Endothelial cell of umbilical vein (primary cell): Measurements from ENCODE around the gene ELMO1. TPM values are rescaled to one million over a fixed set of nuclear protein-coding genes. Genes with fewer than 3 reads are reported as not detected.

Experiments used
- BruUV-seq: library from RNA; stranded (reverse); fragments of 400-500 nt; replicated peaks from 2 replicates; lab custom pipeline; 2021; lab: Mats Ljungman, UMichigan
- CTCF ChIA-PET: fragments of 300-600, 350-600 bp; sonication (Branson Sonifier 250); formaldehyde crosslinking; loops from one replicate; lab custom pipeline; 2021; ENCODE audit warnings: antibody characterized with exemption, inconsistent platforms; lab: Charles Lee
- POLR2A ChIA-PET: fragments of 300-600, 350-600 bp; sonication (Branson Sonifier 250); formaldehyde crosslinking; loops from one replicate; lab custom pipeline; 2021; ENCODE audit warnings: antibody characterized with exemption, inconsistent platforms; lab: Charles Lee
- DNase-seq: peaks from one replicate; pipeline ENCODE4 v3.0.0-alpha.2; 2011; ENCODE audit warnings: low read depth, low spot score
- FAIRE-seq: peaks from 2 replicates; lab custom pipeline; 2011; peaks lifted over from hg19 to GRCh38; lab: Jason Lieb, UNC
- H2AFZ ChIP-seq: 2 replicates; pipeline ENCODE4 v1.6.0; 2012; ENCODE audit warnings: low read depth, low read length, control low read depth, inconsistent platforms
- H3K27ac ChIP-seq: 2 replicates; pipeline ENCODE4 v1.5.1; 2011; ENCODE audit warnings: low read depth, mild to moderate bottlenecking, control low read depth, low read length, moderate library complexity; ENCODE audit not compliant: insufficient read depth
- H3K27me3 ChIP-seq, 2 experiments: 2 replicates each; pipeline versions ENCODE4 v1.6.0 to v1.6.1; 2011; ENCODE audit warnings: low read length in 2 of 2, mixed read lengths in 1 of 2; ENCODE audit not compliant: control insufficient read depth in 2 of 2, insufficient read depth in 2 of 2
- H3K36me3 ChIP-seq, 2 experiments: 2 replicates in 1 of 2; 3 replicates in 1 of 2; pipeline ENCODE4 v1.5.1; 2011; ENCODE audit warnings: low read length in 2 of 2, mild to moderate bottlenecking in 1 of 2, moderate library complexity in 1 of 2; ENCODE audit not compliant: control insufficient read depth in 2 of 2, insufficient read depth in 2 of 2; ENCODE audit errors: extremely low read depth in 1 of 2
- H3K4me1 ChIP-seq: 3 replicates; pipeline ENCODE4 v1.5.1; 2011; ENCODE audit warnings: mild to moderate bottlenecking, low read length; ENCODE audit not compliant: control insufficient read depth, insufficient read depth; ENCODE audit errors: extremely low read depth
- H3K4me2 ChIP-seq: 2 replicates; pipeline ENCODE4 v1.6.1; 2011; ENCODE audit warnings: low read length, control low read depth, mixed read lengths; ENCODE audit not compliant: insufficient read depth
- H3K4me3 ChIP-seq, 3 experiments: fragments of 200-600 bp in 1 of 3; sonication (generic), shearing (Covaris generic) in 1 of 3; replicated peaks in 1 of 3; 2 replicates each; pipeline ENCODE4 v1.5.1; 2011 to 2016; ENCODE audit warnings: control low read depth in 3 of 3, low read length in 3 of 3, mild to moderate bottlenecking in 2 of 3, inconsistent platforms in 1 of 3, low read depth in 1 of 3, moderate library complexity in 1 of 3; ENCODE audit not compliant: insufficient read depth in 1 of 3
- H3K79me2 ChIP-seq: 2 replicates; pipeline ENCODE4 v1.6.0; 2012; ENCODE audit warnings: low read length, inconsistent platforms; ENCODE audit not compliant: control insufficient read depth, insufficient read depth
- H3K9ac ChIP-seq: replicated peaks from 2 replicates; pipeline ENCODE3; 2011; ENCODE audit warnings: low read length, control low read depth; ENCODE audit not compliant: insufficient read depth; ENCODE audit errors: extremely low read depth
- H3K9me1 ChIP-seq: replicated peaks from 3 replicates; pipeline ENCODE4 v1.6.0; 2011; ENCODE audit warnings: mild to moderate bottlenecking, low read length; ENCODE audit not compliant: control insufficient read depth, insufficient read depth; ENCODE audit errors: extremely low read depth
- H3K9me3 ChIP-seq: replicated peaks from 2 replicates; pipeline ENCODE4 v1.5.1; 2012; ENCODE audit warnings: low read length, inconsistent platforms; ENCODE audit not compliant: control insufficient read depth, insufficient read depth
- H4K20me1 ChIP-seq: replicated peaks from 2 replicates; pipeline ENCODE3; 2011; ENCODE audit warnings: mild to moderate bottlenecking, low read length; ENCODE audit not compliant: control insufficient read depth, insufficient read depth; ENCODE audit errors: extremely low read depth
- EZH2 ChIP-seq: IDR thresholded peaks from 2 replicates; pipeline ENCODE4 v1.6.1; 2012; ENCODE audit warnings: borderline replicate concordance, low read depth, mild to moderate bottlenecking, moderate library complexity, low read length, inconsistent platforms; ENCODE audit not compliant: severe bottlenecking
- FOS ChIP-seq: IDR thresholded peaks from 2 replicates; pipeline ENCODE4 v1.6.1; 2011; ENCODE audit warnings: mild to moderate bottlenecking, low read length, moderate library complexity, borderline replicate concordance; ENCODE audit not compliant: insufficient read depth
- GATA2 ChIP-seq: IDR thresholded peaks from 2 replicates; pipeline ENCODE4 v1.7.0; 2011; ENCODE audit warnings: low read depth, mild to moderate bottlenecking, moderate library complexity, mixed read lengths, low read length; ENCODE audit not compliant: insufficient read length, insufficient read depth
- JUN ChIP-seq: IDR thresholded peaks from 2 replicates; pipeline ENCODE4 v1.6.1; 2011; ENCODE audit warnings: borderline replicate concordance, low read depth; ENCODE audit not compliant: insufficient read length, insufficient read depth
- MYC ChIP-seq: IDR thresholded peaks from one replicate; pipeline ENCODE4 v1.6.1; 2011; ENCODE audit warnings: mild to moderate bottlenecking, low read depth, low read length
- dilution Hi-C: fragments of 300-500 bp; cut with MboI; formaldehyde crosslinking; loops from one replicate; pipeline ENCODE4 v1.15.0; 2019; ENCODE audit warnings: low sequenced_read_pairs; ENCODE audit not compliant: extremely low pct_ligation_motif_present
- intact Hi-C: fragments of 100-400 bp; cut with micrococcal nuclease; formaldehyde crosslinking; loops from one replicate; pipeline ENCODE4 v1.10.0; 2022
- polyA plus RNA-seq, 4 experiments: library from polyadenylated mRNA; depleted of rRNA in 3 of 4; stranded (reverse) in 3 of 4; unstranded in 1 of 4; fragments of >200 nt; gene quantifications; 2 replicates each; pipeline versions ENCODE4 v1.2.1 to v1.2.3, GENCODE V29; 2011 to 2012; ENCODE audit warnings: missing spikeins in 1 of 4
- total RNA-seq: library from RNA; stranded (reverse); gene quantifications from 2 replicates; pipeline ENCODE4 v1.2.3, GENCODE V29; 2021
- TF ChIP-seq, protein P1 (sequence below): IDR thresholded peaks from 2 replicates; pipeline ENCODE4 v1.6.1; 2011; ENCODE audit not compliant: insufficient read depth, insufficient read length
- TF ChIP-seq, protein P2 (sequence below), 2 donors: IDR thresholded peaks; 1 replicate in 1 of 2; 2 replicates in 1 of 2; pipeline ENCODE4 v1.5.1; 2011; ENCODE audit warnings: low read length in 2 of 2, mild to moderate bottlenecking in 2 of 2, moderate library complexity in 2 of 2, control low read depth in 1 of 2, inconsistent platforms in 1 of 2, low read depth in 1 of 2; ENCODE audit not compliant: insufficient read depth in 1 of 2; ENCODE audit errors: extremely low read depth in 1 of 2

Gene ELMO1
- total and polyA plus RNA-seq, 2 donors (not counting 3 experiments of a cell fraction or from before 2014, with no cell fraction given) = 17.0 to 30.6 TPM

DNA sequence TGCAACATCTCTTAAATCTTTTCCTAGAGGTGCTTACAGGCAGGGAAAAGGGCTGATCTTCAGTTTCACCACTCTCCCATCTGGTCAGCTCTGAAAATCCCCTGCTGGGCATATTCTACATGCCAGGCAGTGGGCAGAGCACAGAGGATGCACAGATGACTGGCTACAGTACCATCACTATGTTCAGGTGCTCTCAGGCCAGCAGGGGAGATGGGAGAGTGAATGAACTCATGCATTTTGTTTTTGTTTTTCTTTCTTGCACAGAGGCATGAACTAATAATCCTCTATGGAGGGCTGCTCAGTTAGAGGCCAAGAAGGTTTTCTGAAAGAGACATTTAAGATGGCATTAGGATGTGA is 19.3 kb downstream of the ELMO1 start:
- Histone ChIP-seq H2AFZ (no peak overlapping the region), H3K4me1 (peaks cover 20% of the 10 kb centered on the region), H3K79me2 (no peaks in the 10 kb centered on the region), H3K9me1 (no peaks in the 10 kb centered on the region), H3K4me3 (no peak overlapping the region), H3K27me3 (no peaks in the 10 kb centered on the region), H3K27ac (no peak overlapping the region), H3K9ac (no peak overlapping the region), H4K20me1 (no peaks in the 10 kb centered on the region), H3K9me3 (no peaks in the 10 kb centered on the region), H3K36me3 (no peaks in the 10 kb centered on the region), H3K4me2 (no peak overlapping the region)
- no peak for FAIRE-seq
- DNase-seq = no peak
- CTCF ChIA-PET = interaction anchor here (0.8 to 2.5 kb wide), 3 partner anchors 13 to 20 kb away, joined by 4 to 12 read pairs (median 6); partner anchors contain the start of gene ELMO1
- no peak for TF ChIP-seq MYC
- no peak for TF ChIP-seq GATA2
- TF ChIP-seq, protein P1, sequence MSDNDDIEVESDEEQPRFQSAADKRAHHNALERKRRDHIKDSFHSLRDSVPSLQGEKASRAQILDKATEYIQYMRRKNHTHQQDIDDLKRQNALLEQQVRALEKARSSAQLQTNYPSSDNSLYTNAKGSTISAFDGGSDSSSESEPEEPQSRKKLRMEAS = no peak
- TF ChIP-seq, protein P2, sequence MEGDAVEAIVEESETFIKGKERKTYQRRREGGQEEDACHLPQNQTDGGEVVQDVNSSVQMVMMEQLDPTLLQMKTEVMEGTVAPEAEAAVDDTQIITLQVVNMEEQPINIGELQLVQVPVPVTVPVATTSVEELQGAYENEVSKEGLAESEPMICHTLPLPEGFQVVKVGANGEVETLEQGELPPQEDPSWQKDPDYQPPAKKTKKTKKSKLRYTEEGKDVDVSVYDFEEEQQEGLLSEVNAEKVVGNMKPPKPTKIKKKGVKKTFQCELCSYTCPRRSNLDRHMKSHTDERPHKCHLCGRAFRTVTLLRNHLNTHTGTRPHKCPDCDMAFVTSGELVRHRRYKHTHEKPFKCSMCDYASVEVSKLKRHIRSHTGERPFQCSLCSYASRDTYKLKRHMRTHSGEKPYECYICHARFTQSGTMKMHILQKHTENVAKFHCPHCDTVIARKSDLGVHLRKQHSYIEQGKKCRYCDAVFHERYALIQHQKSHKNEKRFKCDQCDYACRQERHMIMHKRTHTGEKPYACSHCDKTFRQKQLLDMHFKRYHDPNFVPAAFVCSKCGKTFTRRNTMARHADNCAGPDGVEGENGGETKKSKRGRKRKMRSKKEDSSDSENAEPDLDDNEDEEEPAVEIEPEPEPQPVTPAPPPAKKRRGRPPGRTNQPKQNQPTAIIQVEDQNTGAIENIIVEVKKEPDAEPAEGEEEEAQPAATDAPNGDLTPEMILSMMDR (IDR thresholded peaks at IDR 0.05; ENCODE audit: extremely low read depth in 1 of 2, insufficient read depth in 1 of 2, low read depth in 1 of 2, low read length in 2 of 2) = no peak
- TF ChIP-seq JUN = no peak
- TF ChIP-seq EZH2 = no peak
- TF ChIP-seq FOS = no peak
- BruUV-seq = no TSS peak
- intact Hi-C loops = no loop called here
- POLR2A ChIA-PET = no interaction called here
- dilution Hi-C loops = no loop called here
